HFFc6 (cell line): ENCODE results near the gene RANBP10. TPM values are rescaled to one million over a fixed set of nuclear protein-coding genes. Genes with fewer than 3 reads are reported as not detected.
"Not testable (repeated sequence)": the region's sequence is repeated elsewhere in the genome, so short reads cannot be mapped to it uniquely, and the experiment has no call there.

ENCODE experiments used
- DNase-seq: peaks from one replicate; pipeline ENCODE4 v3.0.0-alpha.2; 2018
- H3K27ac Mint-ChIP-seq: 2 replicates; pipeline ENCODE4 v1.8.0; 2020; ENCODE audit warnings: mild to moderate bottlenecking, mixed read lengths
- H3K27me3 Mint-ChIP-seq: 2 replicates; pipeline ENCODE4 v1.8.0; 2021; ENCODE audit warnings: mild to moderate bottlenecking, moderate library complexity, mixed read lengths; ENCODE audit not compliant: insufficient read depth
- H3K36me3 Mint-ChIP-seq: 2 replicates; pipeline ENCODE4 v1.8.0; 2021; ENCODE audit warnings: low read depth, mixed read lengths
- H3K4me1 Mint-ChIP-seq: 2 replicates; pipeline ENCODE4 v1.8.0; 2020; ENCODE audit warnings: low read depth, mixed read lengths
- H3K4me3 Mint-ChIP-seq: 2 replicates; pipeline ENCODE4 v1.8.0; 2020; ENCODE audit warnings: mild to moderate bottlenecking, moderate library complexity, mixed read lengths
- H3K9me3 Mint-ChIP-seq: 2 replicates; pipeline ENCODE4 v1.8.0; 2020; ENCODE audit warnings: mild to moderate bottlenecking, mixed read lengths
- total RNA-seq, 6 experiments: library from RNA; stranded (reverse); fragmentation: NEBNext Ultra II Directional; extraction: Animal tissue kit (Norgen Biotek cat#: 25700); gene quantifications; 2 replicates in 1 of 6; 3 replicates in 5 of 6; pipeline ENCODE4 v1.2.3, GENCODE V29; 2021
- TF ChIP-seq, protein P1 (sequence below): fragments of 200-600 bp; sonication (generic); IDR thresholded peaks from 2 replicates; pipeline ENCODE4 v1.5.0; 2021; ENCODE audit warnings: antibody characterized with exemption, mild to moderate bottlenecking

RANBP10 gene
- total RNA-seq, 6 experiments from 2014 or later = 11.5 to 15.6 (median 12.8) TPM

DNA sequence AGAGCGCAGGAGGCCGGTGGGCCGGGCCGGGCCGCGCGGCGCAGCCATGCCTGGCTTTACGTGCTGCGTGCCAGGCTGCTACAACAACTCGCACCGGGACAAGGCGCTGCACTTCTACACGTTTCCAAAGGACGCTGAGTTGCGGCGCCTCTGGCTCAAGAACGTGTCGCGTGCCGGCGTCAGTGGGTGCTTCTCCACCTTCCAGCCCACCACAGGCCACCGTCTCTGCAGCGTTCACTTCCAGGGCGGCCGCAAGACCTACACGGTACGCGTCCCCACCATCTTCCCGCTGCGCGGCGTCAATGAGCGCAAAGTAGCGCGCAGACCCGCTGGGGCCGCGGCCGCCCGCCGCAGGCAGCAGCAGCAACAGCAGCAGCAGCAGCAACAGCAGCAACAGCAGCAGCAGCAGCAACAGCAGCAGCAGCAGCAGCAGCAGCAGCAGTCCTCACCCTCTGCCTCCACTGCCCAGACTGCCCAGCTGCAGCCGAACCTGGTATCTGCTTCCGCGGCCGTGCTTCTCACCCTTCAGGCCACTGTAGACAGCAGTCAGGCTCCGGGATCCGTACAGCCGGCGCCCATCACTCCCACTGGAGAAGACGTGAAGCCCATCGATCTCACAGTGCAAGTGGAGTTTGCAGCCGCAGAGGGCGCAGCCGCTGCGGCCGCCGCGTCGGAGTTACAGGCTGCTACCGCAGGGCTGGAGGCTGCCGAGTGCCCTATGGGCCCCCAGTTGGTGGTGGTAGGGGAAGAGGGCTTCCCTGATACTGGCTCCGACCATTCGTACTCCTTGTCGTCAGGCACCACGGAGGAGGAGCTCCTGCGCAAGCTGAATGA lies 36.4 kb upstream of the RANBP10 start:
- no peaks in the 10 kb centered on the region; the same call in 1 of the 2 replicates for H3K27me3 Mint-ChIP-seq
- peaks cover 46% of the 10 kb centered on the region for H3K4me1 Mint-ChIP-seq
- TF ChIP-seq, protein P1, sequence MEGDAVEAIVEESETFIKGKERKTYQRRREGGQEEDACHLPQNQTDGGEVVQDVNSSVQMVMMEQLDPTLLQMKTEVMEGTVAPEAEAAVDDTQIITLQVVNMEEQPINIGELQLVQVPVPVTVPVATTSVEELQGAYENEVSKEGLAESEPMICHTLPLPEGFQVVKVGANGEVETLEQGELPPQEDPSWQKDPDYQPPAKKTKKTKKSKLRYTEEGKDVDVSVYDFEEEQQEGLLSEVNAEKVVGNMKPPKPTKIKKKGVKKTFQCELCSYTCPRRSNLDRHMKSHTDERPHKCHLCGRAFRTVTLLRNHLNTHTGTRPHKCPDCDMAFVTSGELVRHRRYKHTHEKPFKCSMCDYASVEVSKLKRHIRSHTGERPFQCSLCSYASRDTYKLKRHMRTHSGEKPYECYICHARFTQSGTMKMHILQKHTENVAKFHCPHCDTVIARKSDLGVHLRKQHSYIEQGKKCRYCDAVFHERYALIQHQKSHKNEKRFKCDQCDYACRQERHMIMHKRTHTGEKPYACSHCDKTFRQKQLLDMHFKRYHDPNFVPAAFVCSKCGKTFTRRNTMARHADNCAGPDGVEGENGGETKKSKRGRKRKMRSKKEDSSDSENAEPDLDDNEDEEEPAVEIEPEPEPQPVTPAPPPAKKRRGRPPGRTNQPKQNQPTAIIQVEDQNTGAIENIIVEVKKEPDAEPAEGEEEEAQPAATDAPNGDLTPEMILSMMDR = peak; percentile 55; the same call in 1 of the 2 replicates
- peak overlapping the region; percentile 81 for H3K27ac Mint-ChIP-seq
- 0 out of 2 replicates have a peak, but pooled peaks cover 3% of the 10 kb centered on the region for H3K36me3 Mint-ChIP-seq
- no peaks in the 10 kb centered on the region for H3K9me3 Mint-ChIP-seq
- DNase-seq = peak; percentile 30
- peak overlapping the region; percentile 89 for H3K4me3 Mint-ChIP-seq

DNA sequence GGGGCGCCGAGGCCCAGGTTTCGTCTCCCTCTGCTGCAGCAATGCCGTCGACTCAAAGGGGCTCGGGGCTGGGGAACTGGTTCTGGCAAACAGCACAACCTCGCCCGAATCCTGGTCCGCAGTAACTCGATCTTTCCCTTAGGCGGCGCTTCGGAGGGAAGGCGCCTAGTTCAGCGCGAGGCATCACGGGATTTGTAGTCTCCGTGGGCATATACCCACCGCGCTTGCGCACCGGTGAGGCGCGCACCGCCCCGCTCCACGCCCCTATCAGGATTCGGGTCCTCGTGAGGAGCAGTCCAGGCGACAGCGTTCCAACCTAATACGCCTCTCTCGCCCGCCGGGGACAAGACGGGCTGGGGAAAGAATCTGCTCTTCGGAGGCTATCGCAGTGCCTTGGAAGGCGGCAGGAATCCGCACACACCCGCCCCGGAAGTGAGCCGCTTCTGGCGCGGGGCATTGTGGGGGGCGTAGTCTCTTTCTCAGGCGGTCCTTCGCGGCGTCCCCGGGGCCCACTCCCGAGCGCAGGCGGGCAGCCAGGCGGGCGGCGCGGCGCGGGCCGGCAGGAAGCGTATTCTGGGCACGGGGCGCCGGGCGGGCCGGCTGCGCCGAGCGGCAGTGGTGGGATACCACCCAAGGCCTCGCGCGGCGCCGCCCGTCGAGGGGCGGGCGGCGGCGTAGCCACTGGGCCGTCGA lies 35.6 kb upstream of the RANBP10 start, which contains the start of gene THAP11:
TSS of gene THAP11 (plus strand) at position 505 of the 693 bp plus-strand sequence. CDS start 235 bp downstream, outside the sequence.
- peak; percentile 91 for DNase-seq
- TF ChIP-seq, protein P1 = peak; percentile 90
- peak within 1 kb of the TSS; percentile 95 for H3K27ac Mint-ChIP-seq
- no peaks in the 10 kb centered on the region; the same call in 1 of the 2 replicates for H3K27me3 Mint-ChIP-seq
- peaks cover 44% of the 10 kb centered on the region for H3K4me1 Mint-ChIP-seq
- no peaks in the 10 kb centered on the region for H3K36me3 Mint-ChIP-seq
- H3K9me3 Mint-ChIP-seq = no peaks in the 10 kb centered on the region
- H3K4me3 Mint-ChIP-seq = peak within 1 kb of the TSS; percentile 90

DNA sequence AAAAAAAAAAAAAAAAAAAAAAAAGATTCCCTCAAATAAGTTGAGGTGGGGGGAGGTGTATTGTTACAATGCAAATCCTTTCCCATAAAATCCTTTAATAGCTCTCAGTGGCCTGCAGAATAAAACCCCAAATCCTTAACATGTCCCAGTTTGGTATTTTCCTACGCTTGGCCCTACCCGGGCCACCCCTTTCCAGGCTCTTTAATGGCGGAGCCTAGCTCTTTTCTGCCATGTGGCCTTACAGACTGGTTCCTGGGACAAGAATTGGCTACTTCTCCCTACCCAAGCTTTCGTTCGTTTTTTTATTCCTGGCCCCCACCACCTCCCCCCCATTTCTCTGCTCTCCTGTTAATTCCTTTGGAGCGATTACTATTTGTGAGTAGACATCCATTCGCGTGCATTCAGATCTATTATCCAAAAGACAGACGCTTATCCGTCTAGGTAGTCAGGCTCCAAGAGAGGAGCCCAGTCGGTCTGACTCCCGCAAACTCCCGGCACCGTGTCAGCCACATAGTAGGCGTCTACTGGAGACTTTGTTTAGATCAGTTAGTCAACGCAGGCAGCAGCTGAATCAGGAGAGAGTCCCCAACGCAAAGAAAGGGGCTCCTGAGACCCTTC lies 34.9 kb upstream of the RANBP10 start:
- Mint-ChIP-seq H3K9me3 (no peaks in the 10 kb centered on the region), H3K36me3 (no peaks in the 10 kb centered on the region)
- TF ChIP-seq, protein P1 = no peak

DNA sequence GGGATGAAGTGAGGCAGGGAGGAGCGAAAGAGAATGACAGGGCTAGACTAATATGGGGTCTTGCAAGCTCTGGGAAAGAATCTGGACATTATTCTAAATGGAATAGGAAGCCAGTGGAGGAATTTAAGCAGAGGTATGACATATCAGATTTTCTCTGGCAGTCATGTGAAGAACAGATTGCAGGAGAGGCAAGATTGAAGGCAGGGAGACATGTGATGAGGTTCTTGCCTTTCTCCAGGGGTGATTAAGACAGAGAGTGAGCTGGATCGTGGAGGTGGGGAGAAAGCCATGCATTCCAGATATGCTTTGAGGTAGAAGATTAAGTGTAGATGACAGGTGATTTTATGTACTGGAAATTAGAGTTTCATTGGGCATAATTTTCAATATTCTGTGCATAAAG lies 31.5 kb upstream of the RANBP10 start:
- no peaks in the 10 kb centered on the region for H3K36me3 Mint-ChIP-seq
- no peak for DNase-seq
- TF ChIP-seq, protein P1 = no peak
- H3K27ac Mint-ChIP-seq = no peak overlapping the region
- H3K9me3 Mint-ChIP-seq = no peaks in the 10 kb centered on the region
- H3K4me3 Mint-ChIP-seq = no peak overlapping the region
- peaks cover 18% of the 10 kb centered on the region for H3K4me1 Mint-ChIP-seq
- no peaks in the 10 kb centered on the region for H3K27me3 Mint-ChIP-seq

More for the DNA sequence above, 34.9 kb upstream of the RANBP10 start:
- Mint-ChIP-seq H3K27ac (peak overlapping the region; percentile 95), H3K4me1 (peaks cover 44% of the 10 kb centered on the region), H3K4me3 (peak overlapping the region; percentile 90), H3K27me3 (no peaks in the 10 kb centered on the region; the same call in 1 of the 2 replicates)
- DNase-seq = no peak

DNA sequence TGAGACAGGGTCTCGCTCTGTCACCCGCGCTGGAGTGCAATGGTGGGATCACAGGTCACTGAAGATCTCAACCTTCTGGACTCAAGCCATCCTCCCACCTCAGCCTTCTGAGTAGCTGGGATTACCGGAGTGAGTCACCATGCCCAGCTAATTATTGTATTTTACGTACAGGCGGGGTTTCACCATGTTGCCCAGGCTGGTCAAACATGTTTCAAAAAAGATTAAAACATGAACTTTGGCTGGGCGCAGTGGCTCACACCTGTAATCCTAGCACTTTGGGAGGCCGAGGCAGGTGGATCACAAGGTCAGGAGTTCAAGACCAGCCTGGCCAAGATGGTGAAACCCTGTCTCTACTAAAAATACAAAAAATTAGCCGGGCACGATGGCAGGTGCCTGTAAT lies 30.8 kb upstream of the RANBP10 start:
- not testable (repeated sequence) for DNase-seq, H3K36me3 Mint-ChIP-seq, H3K27ac Mint-ChIP-seq, H3K4me3 Mint-ChIP-seq, H3K27me3 Mint-ChIP-seq, H3K9me3 Mint-ChIP-seq
- peaks cover 20% of the 10 kb centered on the region for H3K4me1 Mint-ChIP-seq
